Suppressor macrophage treated with lipopolysaccharide for 1 hour (primary cell): ENCODE results near the gene PTGR2.
A peak's percentile ranks its signal among the peaks of the same experiment; 100 is the strongest.
"Not testable (repeated sequence)": the region's sequence is repeated elsewhere in the genome, so short reads cannot be mapped to it uniquely, and the experiment has no call there.

Experiments
- DNase-seq, 3 donors: peaks; one replicate each; pipeline ENCODE4 v3.0.0-alpha.2; 2020 to 2022

The PTGR2 gene

GRCh38 chr14:73851567-73852382 is at the start of gene PTGR2:
TSS of gene PTGR2 (plus strand) at chr14:73851831. CDS start at chr14:73858863, 7,032 bp downstream.
- DNase-seq = peak; percentile 97 to 98 (median 98)

GRCh38 chr14:73802431-73803188 is 49.0 kb upstream of the PTGR2 start:
- no peak for DNase-seq

- peak in 1 of 3 donors; percentile 9 for DNase-seq
Measured at GRCh38 chr14:73804636-73805035, 47.0 kb upstream of the PTGR2 start.

- DNase-seq = no peak
Measured at GRCh38 chr14:73807457-73807856, 44.2 kb upstream of the PTGR2 start.

GRCh38 chr14:73809391-73809790 is 42.2 kb upstream of the PTGR2 start:
- DNase-seq = no peak

- peak; percentile 22 to 52 (median 35) for DNase-seq
Measured at GRCh38 chr14:73810478-73811163, 41.0 kb upstream of the PTGR2 start.

GRCh38 chr14:73811164-73811503 is 40.5 kb upstream of the PTGR2 start:
- no peak for DNase-seq

GRCh38 chr14:73814153-73814552 is 37.5 kb upstream of the PTGR2 start:
- DNase-seq = no peak

GRCh38 chr14:73815849-73816248 is 35.8 kb upstream of the PTGR2 start:
- DNase-seq = no peak

- DNase-seq = peak in 2 of 3 donors; percentile 70 to 88
Measured at GRCh38 chr14:73816393-73816816, 35.2 kb upstream of the PTGR2 start.

- no peak for DNase-seq
Measured at GRCh38 chr14:73817020-73817655, 34.5 kb upstream of the PTGR2 start.

GRCh38 chr14:73818821-73819220 is 32.8 kb upstream of the PTGR2 start:
- no peak for DNase-seq

GRCh38 chr14:73820631-73821030 is 31.0 kb upstream of the PTGR2 start:
- no peak for DNase-seq

- no peak for DNase-seq
Measured at GRCh38 chr14:73823339-73823885, 28.2 kb upstream of the PTGR2 start.

GRCh38 chr14:73824127-73824526 is 27.5 kb upstream of the PTGR2 start:
- DNase-seq = no peak

GRCh38 chr14:73824536-73824935 is 27.1 kb upstream of the PTGR2 start:
- no peak for DNase-seq

- DNase-seq = peak; percentile 89 to 93 (median 93)
Measured at GRCh38 chr14:73825551-73826188, 26.0 kb upstream of the PTGR2 start.

GRCh38 chr14:73827190-73827589 is 24.4 kb upstream of the PTGR2 start:
- DNase-seq = not testable (repeated sequence)

GRCh38 chr14:73829071-73829470 is 22.6 kb upstream of the PTGR2 start:
- no peak for DNase-seq

- peak; percentile 84 to 96 (median 95) for DNase-seq
Measured at GRCh38 chr14:73829526-73830431, 21.9 kb upstream of the PTGR2 start.

- DNase-seq = no peak
Measured at GRCh38 chr14:73833034-73833433, 18.6 kb upstream of the PTGR2 start.
